Ascending aorta (tissue), 2 donors: ENCODE data around the gene FOXRED2. TPM values are rescaled to one million over a fixed set of nuclear protein-coding genes. Genes with fewer than 3 reads are reported as not detected.
"Not testable (repeated sequence)": the region's sequence is repeated elsewhere in the genome, so short reads cannot be mapped to it uniquely, and the experiment has no call there.

ENCODE experiments used
- DNase-seq, 2 donors: peaks; one replicate each; pipeline ENCODE4 v3.0.0-alpha.2; 2019; ENCODE audit warnings: low spot score in 2 of 2
- H3K27ac ChIP-seq, 2 donors: fragments of 200-600 bp; sonication (generic); one replicate each; pipeline ENCODE4 v1.5.1; 2016 to 2017; ENCODE audit warnings: mild to moderate bottlenecking in 1 of 2
- H3K27me3 ChIP-seq: fragments of 200-600 bp; sonication (generic); one replicate; pipeline ENCODE4 v1.5.1; 2017
- H3K36me3 ChIP-seq, 2 donors: fragments of 200-600 bp; sonication (generic); one replicate each; pipeline ENCODE4 v1.5.1; 2016
- H3K4me1 ChIP-seq, 2 donors: fragments of 200-600 bp; sonication (generic); one replicate each; pipeline ENCODE4 v1.5.1; 2016 to 2017; ENCODE audit warnings: mild to moderate bottlenecking in 1 of 2
- H3K4me3 ChIP-seq, 2 donors: fragments of 200-600 bp; sonication (generic); one replicate each; pipeline ENCODE4 v1.5.1; 2016 to 2017; ENCODE audit warnings: mild to moderate bottlenecking in 1 of 2
- H3K9me3 ChIP-seq, 2 donors: fragments of 200-600 bp; sonication (generic); one replicate each; pipeline ENCODE4 v1.5.1; 2016
- intact Hi-C: fragments of 100-400 bp; cut with DNase I; formaldehyde crosslinking; loops from one replicate; pipeline ENCODE4 v1.15.1; 2023
- total RNA-seq: library from RNA; depleted of rRNA; stranded (reverse); fragments of >200 nt; gene quantifications from one replicate; pipeline ENCODE4 v1.1.0, GENCODE V29; 2016
- TF ChIP-seq, protein P1 (sequence below), 3 experiments: fragments of 200-600 bp in 2 of 3; fragments of 450-650 bp in 1 of 3; sonication (generic) in 2 of 3; IDR thresholded peaks; one replicate each; pipeline ENCODE4 v1.5.1; 2016 to 2019; ENCODE audit warnings: antibody characterized with exemption in 3 of 3, mild to moderate bottlenecking in 1 of 3, moderate library complexity in 1 of 3

The FOXRED2 gene
- total RNA-seq, 1 donor from 2014 or later, result 25.9 TPM

DNA sequence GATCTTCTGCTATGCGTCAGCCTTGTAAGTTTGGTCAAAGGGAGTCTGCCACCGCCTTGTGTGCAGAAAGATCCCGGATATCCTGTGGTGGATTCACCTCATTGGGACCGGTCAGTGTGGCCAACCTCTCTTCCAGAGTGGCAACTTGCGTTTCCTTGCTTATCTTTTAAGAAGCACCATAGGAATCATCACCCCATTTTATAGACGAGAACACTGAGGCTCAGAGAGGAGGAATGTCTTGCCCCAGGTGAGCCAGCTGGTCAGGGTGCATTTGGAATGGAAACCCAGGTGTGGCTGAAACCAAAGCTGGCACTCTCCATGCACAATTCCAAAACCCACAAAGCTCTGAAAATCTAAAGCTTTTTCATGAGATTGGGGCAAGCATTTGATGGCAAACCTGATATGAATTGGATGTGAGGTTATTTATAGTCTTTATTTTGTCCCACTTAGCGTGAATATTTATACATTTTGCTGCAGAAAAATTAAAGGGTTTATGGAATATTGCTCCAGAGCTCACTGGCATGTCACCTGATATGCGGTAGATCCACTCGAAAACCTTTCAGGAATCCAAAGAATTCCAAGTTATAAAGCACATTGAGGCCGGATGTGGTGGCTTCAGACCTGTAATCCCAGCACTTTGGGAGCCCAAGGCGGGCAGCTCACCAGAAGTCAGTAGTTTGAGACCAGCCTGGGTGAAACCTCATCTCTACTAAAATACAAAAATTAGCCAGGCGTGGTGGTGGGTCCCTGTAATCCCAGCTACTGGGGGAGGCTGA lies 34.2 kb upstream of the FOXRED2 start:
- Histone ChIP-seq H3K27ac (no peak overlapping the region), H3K4me3 (no peak overlapping the region)
- intact Hi-C loops, result no loop called here

DNA sequence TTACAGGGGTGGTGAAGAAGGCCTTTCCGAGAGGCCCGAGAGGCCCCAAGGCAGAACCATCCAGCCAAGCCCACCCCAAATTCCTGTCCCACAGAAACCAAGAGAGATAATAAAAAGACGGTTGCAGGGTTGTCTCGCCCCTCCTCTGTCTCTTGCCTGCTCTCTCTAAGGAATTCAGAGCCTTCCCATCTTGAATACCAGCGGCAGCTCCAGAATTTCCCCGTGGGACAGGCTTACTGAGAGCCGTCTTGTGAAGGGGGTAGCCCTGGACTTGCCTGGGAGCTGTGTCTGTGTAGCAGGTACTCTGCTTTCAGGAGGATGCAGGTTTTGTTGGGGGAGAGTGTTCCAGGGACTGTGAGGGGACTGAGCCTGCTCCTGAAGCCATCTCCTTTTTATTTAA lies 31.7 kb upstream of the FOXRED2 start:
- Histone ChIP-seq H3K4me3 (no peak overlapping the region), H3K9me3 (no peaks in the 10 kb centered on the region), H3K27ac (no peak overlapping the region), H3K36me3 (no peaks in the 10 kb centered on the region), H3K27me3 (no peaks in the 10 kb centered on the region), H3K4me1 (no peaks in the 10 kb centered on the region)
- intact Hi-C loops, result no loop called here
- DNase-seq, result no peak
- TF ChIP-seq, protein P1, sequence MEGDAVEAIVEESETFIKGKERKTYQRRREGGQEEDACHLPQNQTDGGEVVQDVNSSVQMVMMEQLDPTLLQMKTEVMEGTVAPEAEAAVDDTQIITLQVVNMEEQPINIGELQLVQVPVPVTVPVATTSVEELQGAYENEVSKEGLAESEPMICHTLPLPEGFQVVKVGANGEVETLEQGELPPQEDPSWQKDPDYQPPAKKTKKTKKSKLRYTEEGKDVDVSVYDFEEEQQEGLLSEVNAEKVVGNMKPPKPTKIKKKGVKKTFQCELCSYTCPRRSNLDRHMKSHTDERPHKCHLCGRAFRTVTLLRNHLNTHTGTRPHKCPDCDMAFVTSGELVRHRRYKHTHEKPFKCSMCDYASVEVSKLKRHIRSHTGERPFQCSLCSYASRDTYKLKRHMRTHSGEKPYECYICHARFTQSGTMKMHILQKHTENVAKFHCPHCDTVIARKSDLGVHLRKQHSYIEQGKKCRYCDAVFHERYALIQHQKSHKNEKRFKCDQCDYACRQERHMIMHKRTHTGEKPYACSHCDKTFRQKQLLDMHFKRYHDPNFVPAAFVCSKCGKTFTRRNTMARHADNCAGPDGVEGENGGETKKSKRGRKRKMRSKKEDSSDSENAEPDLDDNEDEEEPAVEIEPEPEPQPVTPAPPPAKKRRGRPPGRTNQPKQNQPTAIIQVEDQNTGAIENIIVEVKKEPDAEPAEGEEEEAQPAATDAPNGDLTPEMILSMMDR (IDR thresholded peaks at IDR 0.05), result no peak

More for the DNA sequence above, 34.2 kb upstream of the FOXRED2 start:
- no peaks in the 10 kb centered on the region for H3K9me3 ChIP-seq
- no peak for DNase-seq
- no peaks in the 10 kb centered on the region for H3K36me3 ChIP-seq
- no peaks in the 10 kb centered on the region for H3K4me1 ChIP-seq
- TF ChIP-seq, protein P1 (IDR thresholded peaks at IDR 0.05), result no peak
- H3K27me3 ChIP-seq, result no peaks in the 10 kb centered on the region

DNA sequence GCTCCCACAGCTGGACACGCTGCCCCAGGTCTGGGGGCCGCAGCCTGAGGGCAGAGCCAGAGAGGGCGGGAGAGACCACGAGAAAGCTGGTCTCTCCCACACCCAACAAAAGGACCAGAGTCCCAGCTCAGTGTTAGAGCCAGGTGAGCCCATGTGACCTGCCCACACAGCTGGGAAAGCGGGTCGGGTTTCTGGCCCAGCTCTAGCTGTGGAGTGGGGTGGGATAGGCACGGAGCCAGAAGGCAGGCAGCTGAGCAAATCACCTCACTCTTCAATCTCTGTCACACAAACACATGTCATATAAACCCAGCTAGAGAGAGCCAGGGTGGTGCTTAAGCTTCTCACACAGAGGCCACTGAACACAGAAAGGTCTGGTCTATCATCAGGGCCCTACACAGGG lies 29.9 kb upstream of the FOXRED2 start:
- TF ChIP-seq, protein P1 (IDR thresholded peaks at IDR 0.05), result no peak
- Histone ChIP-seq H3K4me1 (no peaks in the 10 kb centered on the region), H3K27me3 (no peaks in the 10 kb centered on the region), H3K4me3 (no peak overlapping the region), H3K9me3 (no peaks in the 10 kb centered on the region), H3K27ac (no peak overlapping the region), H3K36me3 (no peaks in the 10 kb centered on the region)
- DNase-seq, result no peak
- intact Hi-C loops, result no loop called here

DNA sequence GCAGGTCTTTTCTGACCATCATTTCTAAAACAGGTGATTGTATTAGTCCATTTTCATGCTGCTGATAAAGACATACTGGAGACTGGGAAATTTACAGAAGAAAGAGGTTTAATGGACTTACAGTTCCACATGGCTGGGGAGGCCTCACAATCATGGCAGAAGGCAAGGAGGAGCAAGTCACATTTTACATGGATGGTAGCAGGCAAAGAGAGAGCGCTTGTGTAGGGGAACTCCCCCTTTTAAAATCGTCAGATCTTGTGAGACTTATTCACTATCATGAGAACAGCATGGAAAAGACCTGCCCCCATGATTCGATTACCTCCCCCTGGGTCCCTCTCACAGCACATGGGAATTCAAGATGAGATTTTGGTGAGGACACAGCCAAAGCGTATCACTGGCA lies 26.5 kb upstream of the FOXRED2 start:
- H3K27me3 ChIP-seq, H3K27ac ChIP-seq, H3K9me3 ChIP-seq, DNase-seq, H3K36me3 ChIP-seq, H3K4me3 ChIP-seq, H3K4me1 ChIP-seq, intact Hi-C loops: not testable (repeated sequence)

DNA sequence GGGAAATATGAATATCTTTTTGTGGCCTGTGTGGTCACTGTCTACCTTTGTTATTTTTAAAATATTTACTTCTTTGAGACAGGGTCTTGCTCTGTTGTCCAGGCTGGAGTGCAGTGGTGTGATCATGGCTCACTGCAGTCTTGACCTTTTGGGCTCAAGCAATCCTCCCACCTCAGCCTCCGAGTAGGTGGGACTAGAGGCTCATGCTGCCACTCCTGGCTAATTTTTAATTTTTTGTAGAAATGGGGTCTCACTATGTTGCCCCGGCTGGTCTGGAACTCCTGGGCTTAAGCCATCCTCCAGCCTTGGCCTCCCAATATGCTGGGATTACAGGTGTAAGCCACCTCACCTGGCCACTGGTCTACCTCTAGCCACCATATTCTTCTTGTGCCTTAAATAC lies 25.6 kb upstream of the FOXRED2 start:
- TF ChIP-seq, protein P1 (IDR thresholded peaks at IDR 0.05), result no peak
- intact Hi-C loops, result no loop called here
- H3K4me3 ChIP-seq, result no peak overlapping the region
- no peaks in the 10 kb centered on the region for H3K36me3 ChIP-seq
- H3K4me1 ChIP-seq, result peaks cover 0 to 9% of the 10 kb centered on the region in 2 donors
- DNase-seq, result no peak
- H3K27me3 ChIP-seq, result no peaks in the 10 kb centered on the region
- no peaks in the 10 kb centered on the region for H3K9me3 ChIP-seq
- no peak overlapping the region for H3K27ac ChIP-seq

- Histone ChIP-seq H3K36me3 (peaks cover 20 to 22% of the 10 kb centered on the region in 2 donors), H3K4me1 (peaks cover 0 to 11% of the 10 kb centered on the region in 2 donors), H3K4me3 (peak within 1 kb of the TSS; percentile 80), H3K9me3 (no peaks in the 10 kb centered on the region), H3K27me3 (no peaks in the 10 kb centered on the region), H3K27ac (peak within 1 kb of the TSS; percentile 88 to 93)
- TF ChIP-seq, protein P1 (IDR thresholded peaks at IDR 0.05), result no peak
- intact Hi-C loops, result loop anchor here (1.0 to 5.0 kb wide), 2 partner anchors 247 to 1227 kb away; partner anchors contain the start of gene IFT27
- peak; percentile 95 to 99 for DNase-seq
These were observed 22.2 kb upstream of the FOXRED2 start, which contains the start of gene EIF3D for GRCh38 chr22:36528795-36529751. EIF3D (minus strand) TSS chr22:36529166; CDS start chr22:36526121, 3,045 bp downstream.
